H54 (cell line): ENCODE data around the gene CACNA1C.

Experiments used
- DNase-seq: peaks from one replicate; pipeline ENCODE4 v3.0.0; 2011; ENCODE audit warnings: low spot score, mixed read lengths; ENCODE audit not compliant: insufficient read length
- FAIRE-seq: peaks from 3 replicates; lab custom pipeline; 2011; peaks lifted over from hg19 to GRCh38; lab: Jason Lieb, UNC
- POLR2A ChIP-seq: IDR thresholded peaks from 2 replicates; pipeline ENCODE4 v1.6.1; 2011; ENCODE audit warnings: low read depth, mild to moderate bottlenecking, low read length

The CACNA1C gene

DNA sequence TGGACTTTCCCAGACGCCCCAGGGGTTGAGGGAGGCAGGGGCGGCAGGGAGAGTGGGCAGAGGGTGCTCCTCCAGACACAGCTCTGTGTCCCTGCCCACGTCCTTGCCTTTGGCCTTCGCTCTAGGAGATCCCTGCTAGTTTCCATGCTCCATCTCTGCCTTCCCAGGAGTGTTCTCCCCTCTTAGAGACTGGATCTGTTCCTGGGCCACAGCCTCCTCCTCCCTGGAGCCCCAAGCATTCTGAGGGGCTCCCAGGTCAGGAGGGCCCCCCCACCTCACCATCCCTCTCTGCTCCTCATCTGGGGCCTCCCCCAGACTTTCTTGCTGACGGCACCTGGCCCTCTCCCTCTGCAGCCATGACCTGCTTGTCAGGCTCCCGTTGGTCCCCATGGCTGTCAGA is 526.0 kb downstream of the CACNA1C start:
- no peak for FAIRE-seq
- no peak for DNase-seq
- no peak for TF ChIP-seq POLR2A

DNA sequence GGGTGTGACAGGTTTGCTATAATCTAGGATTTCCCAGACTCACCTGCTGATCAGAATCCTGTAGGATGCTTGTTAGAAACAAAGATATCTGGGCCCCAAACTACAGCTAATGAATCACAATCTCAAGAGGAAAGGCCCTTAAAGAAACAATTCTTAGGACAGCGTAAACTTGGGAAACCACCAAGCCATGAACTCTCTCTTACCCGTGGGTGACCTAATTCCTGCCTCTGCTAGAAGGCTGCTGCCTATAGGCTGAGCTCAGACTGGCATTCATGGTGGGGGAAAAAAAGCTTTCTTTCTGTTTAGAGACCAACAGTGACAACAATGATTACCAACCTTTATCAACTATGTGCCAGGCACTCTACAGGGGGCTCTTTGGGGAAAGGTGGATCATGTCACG is 528.0 kb downstream of the CACNA1C start:
- no peak for FAIRE-seq
- DNase-seq, result no peak
- no peak for TF ChIP-seq POLR2A

- TF ChIP-seq POLR2A, result no peak
- no peak for FAIRE-seq
- no peak for DNase-seq
Measured at GRCh38 chr12:2581293-2582045, 528.7 kb downstream of the CACNA1C start.

DNA sequence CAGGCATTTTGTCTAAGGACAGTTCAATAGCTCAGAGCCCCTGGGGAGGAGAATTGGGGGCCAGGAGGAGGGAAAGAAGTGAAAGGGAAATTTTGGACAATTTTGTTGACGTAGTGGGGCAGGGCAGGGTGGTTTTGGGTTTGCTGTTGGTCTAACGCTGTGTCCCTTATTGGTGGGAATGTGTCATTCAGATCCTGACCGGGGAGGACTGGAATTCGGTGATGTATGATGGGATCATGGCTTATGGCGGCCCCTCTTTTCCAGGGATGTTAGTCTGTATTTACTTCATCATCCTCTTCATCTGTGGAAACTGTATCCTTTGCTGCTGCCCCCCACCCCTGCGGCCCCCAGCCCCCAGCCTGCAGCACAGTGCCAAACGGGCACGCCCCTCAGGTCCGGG is 529.8 kb downstream of the CACNA1C start:
- no peak for TF ChIP-seq POLR2A
- no peak for DNase-seq
- FAIRE-seq, result no peak

DNA sequence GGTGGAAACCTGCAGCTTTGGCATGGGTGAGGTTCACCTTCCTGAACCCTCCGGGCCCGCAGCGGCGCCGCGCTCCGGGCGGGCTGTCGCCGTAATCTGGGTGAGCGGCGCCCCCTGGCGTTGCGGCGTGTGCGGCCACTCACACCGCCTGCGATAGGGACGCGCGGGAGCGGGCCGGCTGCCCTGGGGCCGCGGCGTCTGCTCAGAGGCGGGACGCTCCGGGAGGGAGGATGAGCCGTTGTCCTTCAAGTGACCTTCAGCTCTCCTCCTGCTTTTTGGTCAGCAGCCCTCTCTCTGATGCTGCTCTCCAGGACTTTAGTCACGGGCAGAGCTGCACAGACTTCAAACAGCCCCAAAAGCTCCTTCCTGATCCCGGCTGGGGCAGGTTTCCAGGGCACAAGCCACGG is 530.3 kb downstream of the CACNA1C start:
- DNase-seq (peak; percentile 84), FAIRE-seq (no peak)
- no peak for TF ChIP-seq POLR2A

- no peak for DNase-seq
- no peak for FAIRE-seq
- TF ChIP-seq POLR2A, result no peak
Measured at GRCh38 chr12:2583642-2584401, 531.0 kb downstream of the CACNA1C start.

DNA sequence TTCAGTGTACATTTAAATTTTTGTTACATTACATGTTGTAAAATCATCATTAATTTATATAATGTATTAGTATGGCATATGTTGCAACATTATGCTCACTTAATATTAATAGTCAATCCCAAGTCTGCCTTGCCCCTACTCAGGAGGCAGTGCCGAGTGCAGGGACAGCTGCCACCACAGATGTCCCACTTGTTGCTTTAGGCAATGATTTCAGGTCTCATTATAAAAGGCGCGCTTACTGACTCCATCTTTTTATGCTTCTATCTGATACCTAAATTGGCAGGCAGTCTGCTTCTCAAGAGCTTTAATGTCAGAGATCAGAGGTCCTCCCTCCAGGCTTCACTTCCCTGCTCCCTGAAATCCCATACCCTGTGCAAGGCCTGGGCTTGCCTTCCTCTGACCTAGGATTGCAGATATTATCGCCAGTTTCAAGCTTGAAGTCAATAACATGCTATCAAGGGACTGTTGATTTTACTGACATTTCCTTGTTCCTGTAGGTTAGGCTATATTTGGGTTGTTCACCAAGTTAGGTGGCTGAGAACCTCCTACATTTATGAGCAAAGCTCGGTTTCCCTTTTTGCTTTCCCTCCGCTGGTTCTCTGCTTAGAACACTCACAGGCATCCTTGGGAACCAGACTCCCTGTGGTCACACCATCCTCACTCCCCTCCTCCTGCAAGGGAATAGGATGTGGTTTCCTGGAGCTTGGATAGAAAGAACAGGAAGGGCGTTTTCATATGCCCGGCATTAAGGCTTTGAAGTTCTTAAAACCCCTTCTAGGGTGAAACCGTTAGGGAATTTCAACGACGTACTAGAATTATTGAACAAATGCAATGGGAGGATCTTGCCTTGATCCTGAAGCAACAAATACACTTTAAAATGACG is 533.6 kb downstream of the CACNA1C start:
- no peak for TF ChIP-seq POLR2A
- FAIRE-seq, result no peak
- peak; percentile 19 for DNase-seq

DNA sequence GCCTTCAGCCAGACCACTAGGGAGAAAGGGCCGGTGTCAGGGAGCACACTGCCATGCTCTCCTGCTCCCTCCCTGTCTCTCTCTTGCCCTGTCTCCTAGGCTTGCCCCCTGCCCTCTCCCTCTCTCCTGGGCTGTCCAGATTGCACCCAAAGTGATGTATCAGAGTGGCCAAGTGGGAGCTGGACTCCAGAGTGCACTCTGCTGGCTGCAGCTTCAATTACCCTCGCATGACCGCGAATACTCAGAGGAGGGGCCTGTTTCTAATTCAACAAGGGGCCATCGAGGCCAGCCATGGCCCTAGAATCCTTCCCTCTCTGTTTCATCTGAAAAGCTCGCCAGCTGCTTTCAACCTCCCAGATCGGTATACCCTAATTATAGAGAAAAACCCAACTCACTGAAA is 535.6 kb downstream of the CACNA1C start:
- TF ChIP-seq POLR2A, result no peak
- FAIRE-seq, result no peak
- DNase-seq, result no peak

DNA sequence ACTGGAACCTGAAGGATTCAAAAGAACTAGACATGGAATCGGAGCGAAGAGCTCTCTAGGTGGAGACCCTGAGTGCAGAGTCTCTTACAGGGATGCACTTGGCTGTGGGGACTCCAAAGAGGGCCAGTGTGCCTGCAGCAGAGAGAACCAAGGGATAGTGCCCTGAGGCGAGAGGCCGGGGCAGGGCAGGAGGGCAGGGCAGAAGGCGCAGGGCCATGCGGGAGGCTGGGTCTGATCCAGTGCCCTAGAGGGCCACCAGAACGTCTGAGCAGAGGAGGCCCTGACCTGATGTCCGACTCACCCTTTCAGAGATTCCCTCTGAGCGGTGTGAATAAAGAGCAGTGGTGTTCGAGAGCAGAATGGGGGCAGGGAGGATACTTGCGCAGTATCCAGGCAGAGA is 536.6 kb downstream of the CACNA1C start:
- FAIRE-seq (no peak), DNase-seq (no peak)
- no peak for TF ChIP-seq POLR2A

- FAIRE-seq, result no peak
- DNase-seq, result no peak
- no peak for TF ChIP-seq POLR2A
Measured at GRCh38 chr12:2593045-2593444, 540.3 kb downstream of the CACNA1C start.

DNA sequence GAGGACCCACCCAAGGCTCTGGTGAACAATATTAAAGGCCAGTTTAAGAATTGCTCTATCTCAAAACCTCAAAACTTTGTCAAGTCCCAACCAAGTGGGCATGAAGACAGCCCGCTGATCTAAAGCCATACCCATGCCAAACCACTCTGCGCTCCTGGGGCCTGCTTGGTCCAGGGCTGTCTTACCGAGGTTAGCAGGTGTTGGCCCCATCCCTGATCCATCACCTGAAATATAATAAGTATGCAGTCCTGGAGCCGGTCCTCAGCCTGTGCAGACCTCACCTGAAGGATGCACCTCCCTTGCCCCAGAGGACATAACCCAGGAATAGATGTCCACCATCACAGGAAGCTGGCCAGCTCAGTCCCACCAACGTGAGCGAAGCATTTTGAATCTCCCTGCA is 543.7 kb downstream of the CACNA1C start:
- TF ChIP-seq POLR2A, result no peak
- FAIRE-seq (no peak), DNase-seq (no peak)

GRCh38 chr12:2605301-2605700 is 552.5 kb downstream of the CACNA1C start:
- no peak for DNase-seq
- TF ChIP-seq POLR2A, result no peak
- no peak for FAIRE-seq

DNA sequence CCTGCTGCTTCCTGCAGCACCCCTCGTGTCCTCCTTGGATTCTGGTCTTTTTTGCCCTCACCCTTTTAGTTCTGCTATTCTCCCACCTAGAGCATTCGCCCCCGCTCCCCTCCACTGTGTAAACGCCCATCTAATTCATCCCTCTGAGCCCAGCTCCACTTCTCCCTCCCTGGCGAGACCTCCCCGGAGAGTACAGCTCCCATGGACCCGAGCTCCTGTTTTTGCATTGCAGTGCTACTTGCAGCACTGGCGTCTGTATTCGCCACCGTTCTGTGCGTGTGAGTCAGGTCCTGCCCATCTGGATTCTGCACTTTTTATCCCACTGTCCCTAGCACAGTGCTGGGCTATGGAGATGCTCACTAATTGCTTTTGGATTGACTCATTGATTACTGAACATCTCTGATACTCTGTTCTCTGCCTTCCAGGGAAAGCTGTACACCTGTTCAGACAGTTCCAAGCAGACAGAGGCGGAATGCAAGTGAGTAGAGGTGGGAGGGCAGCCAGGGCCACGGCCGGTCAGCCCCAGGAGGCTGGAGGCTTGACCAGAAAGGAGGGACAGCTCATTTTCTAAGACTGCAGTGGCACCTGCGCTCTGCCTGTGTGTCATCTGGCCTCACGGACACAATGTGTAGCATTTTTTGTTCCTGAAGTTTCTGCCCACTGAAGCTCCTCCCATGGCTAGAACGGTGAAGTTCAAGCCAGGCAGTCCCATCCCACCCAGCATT is 553.6 kb downstream of the CACNA1C start:
- DNase-seq (no peak), FAIRE-seq (no peak)
- no peak for TF ChIP-seq POLR2A
